Activated CD8-positive, alpha-beta memory T cell treated with anti-CD3 and anti-CD28 coated beads, Interleukin-2, amount 10 ng/mL, durations not matched to agents 7 days and 5 days (primary cell): ENCODE measurements around the gene ROCK2. TPM values are rescaled to one million over a fixed set of nuclear protein-coding genes. Genes with fewer than 3 reads are reported as not detected.

Source experiments
- ATAC-seq: fragments of 150-1000 bp; cut with Tn5 transposase; one replicate; pipeline ENCODE4 v1.10.0; 2021; ENCODE audit warnings: moderate library complexity
- CTCF ChIA-PET: fragments of 350-600 bp; sonication (Branson Sonifier 250); formaldehyde crosslinking; loops from one replicate; lab custom pipeline; 2021; ENCODE audit warnings: antibody characterized with exemption; lab: Charles Lee
- DNase-seq: peaks from one replicate; pipeline ENCODE4 v3.0.0-alpha.2; 2020
- H3K27ac Mint-ChIP-seq: one replicate; pipeline ENCODE4 v1.8.0; 2021; ENCODE audit warnings: mild to moderate bottlenecking, mixed read lengths
- H3K27me3 Mint-ChIP-seq: one replicate; pipeline ENCODE4 v1.8.0; 2021; ENCODE audit warnings: mixed read lengths
- H3K36me3 Mint-ChIP-seq: one replicate; pipeline ENCODE4 v1.8.0; 2021; ENCODE audit warnings: mild to moderate bottlenecking, mixed read lengths
- H3K4me1 Mint-ChIP-seq: one replicate; pipeline ENCODE4 v1.8.0; 2021; ENCODE audit warnings: mixed read lengths
- H3K4me3 Mint-ChIP-seq: one replicate; pipeline ENCODE4 v1.8.0; 2021; ENCODE audit warnings: mild to moderate bottlenecking, moderate library complexity, mixed read lengths
- H3K9me3 Mint-ChIP-seq: one replicate; pipeline ENCODE4 v1.8.0; 2022; ENCODE audit warnings: low read depth, mixed read lengths
- total RNA-seq, 2 experiments: library from RNA; stranded (reverse); gene quantifications; one replicate each; pipeline ENCODE4 v1.2.3, GENCODE V29; 2021

Gene ROCK2
- total RNA-seq, 2 experiments from 2014 or later, result 19.4 to 22.3 TPM

DNA sequence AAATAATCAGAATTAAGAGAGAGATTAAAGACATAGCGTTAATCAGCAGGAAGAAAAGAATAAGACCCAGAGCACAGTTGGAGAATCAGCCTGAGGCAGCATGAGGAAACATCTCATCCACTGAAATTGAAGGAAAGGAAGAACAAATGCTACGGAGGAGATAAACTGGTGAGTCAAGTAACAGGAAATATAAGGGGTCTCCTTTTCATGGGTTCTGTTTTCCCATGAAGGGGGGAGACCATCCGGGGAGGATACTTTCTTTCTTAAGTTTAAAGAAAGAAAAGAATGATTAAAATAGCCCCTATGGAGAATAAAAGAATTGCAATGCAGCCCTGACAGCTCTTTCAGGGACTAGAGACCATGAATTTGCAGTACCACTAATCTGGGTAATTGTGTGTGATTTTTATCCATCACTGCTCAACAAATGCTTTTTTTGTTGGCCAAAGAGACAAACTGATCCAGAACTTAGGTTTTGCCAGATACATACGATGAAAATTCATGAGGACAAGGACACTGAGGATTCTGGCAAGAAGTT lies 17.7 kb downstream of the ROCK2 start:
- no peak for ATAC-seq
- H3K27me3 Mint-ChIP-seq, result no peaks in the 10 kb centered on the region
- no peaks in the 10 kb centered on the region for H3K9me3 Mint-ChIP-seq
- DNase-seq, result no peak
- CTCF ChIA-PET, result no interaction called here
- H3K27ac Mint-ChIP-seq, result no peak overlapping the region
- peaks cover 4% of the 10 kb centered on the region for H3K36me3 Mint-ChIP-seq
- peaks cover 4% of the 10 kb centered on the region for H3K4me1 Mint-ChIP-seq
- H3K4me3 Mint-ChIP-seq, result no peak overlapping the region

GRCh38 chr2:11325961-11326676 lies 18.3 kb downstream of the ROCK2 start:
- no peak for ATAC-seq
- H3K4me1 Mint-ChIP-seq, result peaks cover 4% of the 10 kb centered on the region
- CTCF ChIA-PET, result no interaction called here
- H3K36me3 Mint-ChIP-seq, result peaks cover 3% of the 10 kb centered on the region
- no peak overlapping the region for H3K4me3 Mint-ChIP-seq
- no peak overlapping the region for H3K27ac Mint-ChIP-seq
- H3K9me3 Mint-ChIP-seq, result no peaks in the 10 kb centered on the region
- H3K27me3 Mint-ChIP-seq, result no peaks in the 10 kb centered on the region
- no peak for DNase-seq

DNA sequence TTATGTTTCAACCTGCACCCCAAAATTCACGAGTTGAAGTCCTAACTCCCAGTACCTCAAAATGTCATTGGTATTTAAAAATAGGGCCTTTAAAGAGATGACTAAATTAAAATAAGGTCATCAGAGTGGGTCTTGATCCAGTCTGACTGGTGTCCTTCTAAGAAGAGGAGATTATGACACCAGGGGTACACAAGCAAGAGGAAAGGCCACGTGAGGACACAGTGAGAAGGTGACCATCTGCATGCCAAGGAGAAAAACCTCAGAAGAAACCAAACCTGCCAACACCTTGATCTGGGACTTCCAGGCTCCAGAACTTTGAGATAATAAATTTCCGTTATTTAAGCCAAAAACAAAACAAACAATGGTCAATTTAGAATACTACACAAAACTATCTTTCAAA lies 22.6 kb downstream of the ROCK2 start:
- ATAC-seq, result no peak
- Mint-ChIP-seq H3K4me1 (peaks cover 4% of the 10 kb centered on the region), H3K27ac (no peak overlapping the region), H3K36me3 (no peaks in the 10 kb centered on the region), H3K4me3 (no peak overlapping the region), H3K27me3 (no peaks in the 10 kb centered on the region), H3K9me3 (no peaks in the 10 kb centered on the region)
- CTCF ChIA-PET, result no interaction called here
- no peak for DNase-seq

DNA sequence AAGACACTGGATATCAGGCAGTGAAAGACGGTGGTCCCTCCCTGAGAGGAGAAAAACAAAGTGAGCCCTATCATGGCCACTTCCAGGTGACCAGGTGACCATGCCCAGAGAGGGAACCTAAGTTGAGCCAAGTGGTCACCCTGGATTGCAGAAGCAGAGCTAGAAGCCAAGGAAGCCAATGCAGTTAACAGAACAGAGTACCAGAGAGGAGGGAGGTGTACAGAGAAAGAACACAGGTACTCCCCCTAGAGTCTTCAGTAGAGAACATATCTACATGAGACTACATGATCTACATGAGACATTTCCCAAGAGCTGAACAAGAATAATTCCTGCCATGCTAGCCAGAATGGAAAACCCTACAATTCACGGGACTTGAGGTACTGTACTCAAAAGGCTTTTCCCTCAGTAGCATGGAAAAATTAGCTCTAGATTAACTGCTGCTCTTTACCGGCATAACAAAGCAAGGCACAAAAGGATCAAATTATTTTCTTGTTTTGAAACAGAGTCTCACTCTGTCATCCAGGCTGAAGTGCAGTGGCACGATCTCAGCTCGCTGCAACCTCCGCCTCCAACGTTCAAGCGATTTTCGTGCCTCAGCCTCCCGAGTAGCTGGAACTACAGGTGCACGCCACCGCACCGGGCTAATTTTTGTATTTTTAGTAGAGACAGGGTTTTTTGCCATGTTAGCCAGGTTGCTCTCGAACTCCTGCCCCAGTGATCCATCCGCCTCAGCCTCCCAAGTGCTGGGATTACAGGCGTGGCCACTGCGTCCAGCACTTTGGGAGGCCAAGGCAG lies 23.5 kb downstream of the ROCK2 start:
- no peak for DNase-seq
- ATAC-seq, result no peak
- Mint-ChIP-seq H3K4me1 (peaks cover 4% of the 10 kb centered on the region), H3K27me3 (no peaks in the 10 kb centered on the region), H3K36me3 (no peaks in the 10 kb centered on the region), H3K27ac (no peak overlapping the region), H3K9me3 (no peaks in the 10 kb centered on the region), H3K4me3 (no peak overlapping the region)
- CTCF ChIA-PET, result interaction anchor here (0.9 kb wide), 1 partner anchor 188 kb away, joined by 3 read pairs; a partner anchor contains a TSS

- H3K4me3 Mint-ChIP-seq, result no peak overlapping the region
- peaks cover 4% of the 10 kb centered on the region for H3K4me1 Mint-ChIP-seq
- no peaks in the 10 kb centered on the region for H3K36me3 Mint-ChIP-seq
- CTCF ChIA-PET, result interaction anchor here (0.9 kb wide), 1 partner anchor 187 kb away, joined by 3 read pairs; a partner anchor contains a TSS
- H3K9me3 Mint-ChIP-seq, result no peaks in the 10 kb centered on the region
- no peaks in the 10 kb centered on the region for H3K27me3 Mint-ChIP-seq
- DNase-seq (no peak), ATAC-seq (no peak)
- H3K27ac Mint-ChIP-seq, result no peak overlapping the region
Measured at GRCh38 chr2:11319939-11320338, 24.5 kb downstream of the ROCK2 start.

DNA sequence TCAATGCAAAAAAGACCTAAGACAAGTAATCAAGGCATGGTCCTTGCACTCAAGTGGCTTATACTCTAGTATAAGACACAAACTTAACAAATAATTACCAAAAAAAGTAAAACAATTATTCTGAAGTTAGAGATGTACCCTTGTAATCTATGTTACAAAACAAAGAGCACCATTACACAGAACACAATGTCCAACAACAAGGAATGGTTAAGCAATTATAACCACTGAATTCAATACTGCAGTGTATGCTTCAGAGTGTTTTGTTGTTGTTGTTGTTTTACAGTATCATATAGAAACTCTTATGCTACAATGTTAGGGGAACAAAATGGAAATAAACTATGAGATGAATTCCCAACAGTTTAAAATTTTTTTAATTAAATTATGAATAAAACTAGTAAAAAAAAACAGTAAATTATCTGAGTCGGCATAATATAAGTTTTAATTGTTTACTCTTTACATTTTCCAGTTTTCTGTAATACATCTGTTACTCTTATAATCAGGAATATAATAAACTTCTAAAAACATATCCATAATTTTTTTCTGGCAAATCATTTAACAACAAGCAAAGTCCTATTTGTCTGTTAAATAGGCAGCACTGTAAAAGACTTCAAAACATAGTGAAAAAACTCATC lies 29.2 kb downstream of the ROCK2 start:
- H3K4me3 Mint-ChIP-seq, result no peak overlapping the region
- H3K27ac Mint-ChIP-seq, result no peak overlapping the region
- H3K27me3 Mint-ChIP-seq, result no peaks in the 10 kb centered on the region
- no peaks in the 10 kb centered on the region for H3K36me3 Mint-ChIP-seq
- CTCF ChIA-PET, result no interaction called here
- H3K9me3 Mint-ChIP-seq, result no peaks in the 10 kb centered on the region
- no peaks in the 10 kb centered on the region for H3K4me1 Mint-ChIP-seq
- no peak for DNase-seq
- no peak for ATAC-seq

GRCh38 chr2:11314487-11314886 lies 29.9 kb downstream of the ROCK2 start:
- Mint-ChIP-seq H3K27ac (no peak overlapping the region), H3K4me1 (no peaks in the 10 kb centered on the region), H3K4me3 (no peak overlapping the region), H3K27me3 (no peaks in the 10 kb centered on the region), H3K36me3 (no peaks in the 10 kb centered on the region), H3K9me3 (no peaks in the 10 kb centered on the region)
- CTCF ChIA-PET, result no interaction called here
- DNase-seq (no peak), ATAC-seq (no peak)

GRCh38 chr2:11312770-11313471 lies 31.5 kb downstream of the ROCK2 start:
- Mint-ChIP-seq H3K27ac (no peak overlapping the region), H3K4me1 (no peaks in the 10 kb centered on the region), H3K27me3 (no peaks in the 10 kb centered on the region), H3K9me3 (no peaks in the 10 kb centered on the region), H3K36me3 (peaks cover 1% of the 10 kb centered on the region), H3K4me3 (no peak overlapping the region)
- CTCF ChIA-PET, result no interaction called here
- ATAC-seq (no peak), DNase-seq (no peak)

- CTCF ChIA-PET, result no interaction called here
Measured at GRCh38 chr2:11311543-11311942, 32.9 kb downstream of the ROCK2 start.

GRCh38 chr2:11310212-11310611 lies 34.2 kb downstream of the ROCK2 start:
- no peak overlapping the region for H3K27ac Mint-ChIP-seq
- CTCF ChIA-PET, result no interaction called here
- no peak for DNase-seq
- no peaks in the 10 kb centered on the region for H3K4me1 Mint-ChIP-seq
- H3K36me3 Mint-ChIP-seq, result peaks cover 1% of the 10 kb centered on the region
- no peaks in the 10 kb centered on the region for H3K27me3 Mint-ChIP-seq
- H3K4me3 Mint-ChIP-seq, result no peak overlapping the region
- H3K9me3 Mint-ChIP-seq, result no peaks in the 10 kb centered on the region
- ATAC-seq, result no peak

More at GRCh38 chr2:11311543-11311942, 32.9 kb downstream of the ROCK2 start:
- Mint-ChIP-seq H3K36me3 (peaks cover 1% of the 10 kb centered on the region), H3K27me3 (no peaks in the 10 kb centered on the region), H3K27ac (no peak overlapping the region), H3K4me1 (no peaks in the 10 kb centered on the region), H3K4me3 (no peak overlapping the region), H3K9me3 (no peaks in the 10 kb centered on the region)
- ATAC-seq, result no peak
- no peak for DNase-seq

DNA sequence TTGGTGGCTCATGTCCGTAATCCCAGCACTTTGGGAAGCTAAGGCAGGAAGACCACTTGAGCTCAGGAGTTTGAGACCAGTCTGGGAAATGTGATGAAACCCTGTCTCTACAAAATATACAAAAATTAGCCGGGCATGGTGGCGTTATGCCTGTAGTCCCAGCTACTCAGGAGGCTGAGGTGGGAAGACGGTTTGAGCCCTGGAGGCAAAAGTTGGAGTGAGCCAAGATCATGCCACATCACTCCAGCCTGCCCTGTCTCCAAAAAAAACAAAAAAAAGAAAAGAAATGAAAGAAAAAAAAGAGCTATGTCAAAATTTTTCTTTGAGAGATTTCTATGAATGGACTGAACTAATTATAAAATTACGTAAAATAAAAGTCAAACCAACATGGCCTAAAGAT lies 34.7 kb downstream of the ROCK2 start:
- no peak overlapping the region for H3K27ac Mint-ChIP-seq
- DNase-seq (no peak), ATAC-seq (no peak)
- no peaks in the 10 kb centered on the region for H3K27me3 Mint-ChIP-seq
- CTCF ChIA-PET, result no interaction called here
- peaks cover 1% of the 10 kb centered on the region for H3K36me3 Mint-ChIP-seq
- H3K4me3 Mint-ChIP-seq, result no peak overlapping the region
- H3K9me3 Mint-ChIP-seq, result no peaks in the 10 kb centered on the region
- H3K4me1 Mint-ChIP-seq, result no peaks in the 10 kb centered on the region

DNA sequence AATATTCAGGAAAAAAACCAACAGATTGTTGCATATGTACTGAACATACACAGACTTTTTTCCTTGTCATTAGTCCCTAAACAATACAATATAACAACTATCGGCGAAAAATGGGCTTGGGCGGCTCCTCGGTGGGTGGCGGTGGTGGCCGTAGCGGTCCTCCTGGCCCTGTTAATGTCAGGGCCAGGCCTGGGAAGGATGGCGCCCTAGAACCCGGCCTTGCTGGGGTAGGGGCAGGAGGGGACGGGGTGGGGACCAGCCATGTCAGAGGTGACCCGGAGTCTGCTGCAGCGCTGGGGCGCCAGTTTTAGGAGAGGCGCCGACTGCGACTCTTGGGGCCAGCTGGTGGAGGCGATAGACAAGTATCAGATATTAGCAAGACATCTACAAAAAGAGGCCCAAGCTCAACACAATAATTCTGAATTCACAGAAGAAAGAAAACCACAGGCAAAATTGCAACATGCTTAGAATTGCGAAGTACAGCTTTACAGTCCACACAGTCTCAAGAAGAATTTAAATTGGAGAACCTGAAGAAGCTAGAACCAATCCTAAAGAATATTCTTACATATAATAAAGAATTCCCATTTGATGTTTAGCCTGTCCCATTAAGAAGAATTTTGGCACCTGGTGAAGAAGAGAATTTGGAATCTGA lies 36.5 kb downstream of the ROCK2 start:
- H3K27ac Mint-ChIP-seq, result no peak overlapping the region
- H3K4me1 Mint-ChIP-seq, result no peaks in the 10 kb centered on the region
- H3K36me3 Mint-ChIP-seq, result peaks cover 1% of the 10 kb centered on the region
- H3K27me3 Mint-ChIP-seq, result no peaks in the 10 kb centered on the region
- CTCF ChIA-PET, result no interaction called here
- no peak for ATAC-seq
- no peak overlapping the region for H3K4me3 Mint-ChIP-seq
- no peaks in the 10 kb centered on the region for H3K9me3 Mint-ChIP-seq
- no peak for DNase-seq
